HCT116 (cell line): Measurements from ENCODE around the gene C1QTNF4. TPM values are rescaled to one million over a fixed set of nuclear protein-coding genes. Genes with fewer than 3 reads are reported as not detected.
A peak's percentile ranks its signal among the peaks of the same experiment; 100 is the strongest.

Experiments used
- ATAC-seq: fragments of 200-7000 bp; cut with Tn5 transposase; 2 replicates; pipeline ENCODE4 v1.9.1; 2020; ENCODE audit warnings: mild to moderate bottlenecking, moderate library complexity
- BruUV-seq: library from RNA; stranded (reverse); fragments of 400-500 nt; replicated peaks from 2 replicates; lab custom pipeline; 2021; lab: Mats Ljungman, UMichigan
- CTCF ChIA-PET: fragments of 300-600 bp; sonication (Branson Sonifier 250); formaldehyde crosslinking; loops from one replicate; lab custom pipeline; 2021; ENCODE audit warnings: antibody characterized with exemption; lab: Charles Lee
- POLR2A ChIA-PET: fragments of 300-600, 350-600 bp; sonication (Branson Sonifier 250); formaldehyde crosslinking; loops from one replicate; lab custom pipeline; 2021; ENCODE audit warnings: antibody characterized with exemption; lab: Charles Lee
- RAD21 ChIA-PET, 2 experiments: fragments of 300-600 bp; sonication (Branson Sonifier 250); formaldehyde crosslinking; loops; one replicate each; lab custom pipeline; 2023; ENCODE audit warnings: low total read pairs in 2 of 2; ENCODE audit not compliant: uncharacterized antibody in 2 of 2, unreplicated experiment in 2 of 2, low non-redundant PET in 1 of 2; lab: Charles Lee
- DNase-seq: peaks from one replicate; pipeline ENCODE4 v3.0.0-alpha.2; 2010; ENCODE audit warnings: low read depth, low spot score
- H2AFZ ChIP-seq: fragments of 200-600 bp; shearing (Covaris generic), sonication (generic); 2 replicates; pipeline ENCODE4 v1.6.1; 2017; ENCODE audit warnings: low read depth, mixed run types, mixed read lengths, antibody characterized with exemption, low read length; ENCODE audit not compliant: poor library complexity, severe bottlenecking
- H3K27ac ChIP-seq: 2 replicates; pipeline ENCODE4 v1.5.1; 2012; ENCODE audit warnings: low read depth, low read length
- H3K27me3 ChIP-seq: fragments of 200-600 bp; sonication (generic); 2 replicates; pipeline ENCODE4 v1.6.1; 2016; ENCODE audit warnings: mixed run types, low read length, mixed read lengths; ENCODE audit not compliant: insufficient read depth
- H3K36me3 ChIP-seq, 2 experiments: fragments of 200-500 bp in 1 of 2; fragments of 200-600 bp in 1 of 2; sonication (Bioruptor generic) in 1 of 2; sonication (generic) in 1 of 2; 2 replicates each; pipeline versions ENCODE4 v1.5.1 to v1.6.1; 2014 to 2016; ENCODE audit warnings: low read length in 2 of 2, inconsistent platforms in 1 of 2, mixed read lengths in 1 of 2, mixed run types in 1 of 2; ENCODE audit not compliant: insufficient read depth in 2 of 2, control insufficient read depth in 1 of 2
- H3K4me1 ChIP-seq, 2 experiments: fragments of 200-600 bp in 1 of 2; sonication (generic) in 1 of 2; 2 replicates each; pipeline versions ENCODE4 v1.5.1 to v1.6.1; 2012 to 2017; ENCODE audit warnings: low read length in 2 of 2, inconsistent platforms in 1 of 2, mild to moderate bottlenecking in 1 of 2, mixed read lengths in 1 of 2, mixed run types in 1 of 2, moderate library complexity in 1 of 2; ENCODE audit not compliant: insufficient read depth in 2 of 2, control insufficient read depth in 1 of 2
- H3K4me2 ChIP-seq: fragments of 200-600 bp; sonication (generic); 2 replicates; pipeline ENCODE4 v1.6.1; 2017; ENCODE audit warnings: mixed run types, low read length, mixed read lengths
- H3K4me3 ChIP-seq, 2 experiments: fragments of 200-600 bp in 1 of 2; sonication (generic) in 1 of 2; replicated peaks in 1 of 2; 2 replicates each; pipeline ENCODE4 v1.5.1; 2011 to 2016; ENCODE audit warnings: low read length in 2 of 2, control low read depth in 1 of 2, low read depth in 1 of 2, mild to moderate bottlenecking in 1 of 2, mixed read lengths in 1 of 2, mixed run types in 1 of 2
- H3K79me2 ChIP-seq: fragments of 200-600 bp; sonication (generic); 2 replicates; pipeline ENCODE4 v1.6.1; 2017; ENCODE audit warnings: mild to moderate bottlenecking, mixed run types, low read length, moderate library complexity, mixed read lengths; ENCODE audit not compliant: insufficient read depth
- H3K9ac ChIP-seq: fragments of 200-600 bp; sonication (generic); 2 replicates; pipeline ENCODE4 v1.6.1; 2016; ENCODE audit warnings: low read length, mixed read lengths
- H3K9me2 ChIP-seq: fragments of 200-600 bp; sonication (generic), shearing (Covaris generic); 2 replicates; pipeline ENCODE4 v1.6.1; 2017; ENCODE audit warnings: mixed run types, mild to moderate bottlenecking, moderate library complexity; ENCODE audit not compliant: insufficient read depth
- H3K9me3 ChIP-seq, 2 experiments: fragments of 200-500 bp in 1 of 2; fragments of 200-600 bp in 1 of 2; sonication (Bioruptor generic) in 1 of 2; sonication (generic) in 1 of 2; 2 replicates each; pipeline ENCODE4 v1.6.1; 2014 to 2017; ENCODE audit warnings: low read length in 2 of 2, mixed read lengths in 2 of 2, inconsistent platforms in 1 of 2, low read depth in 1 of 2, mild to moderate bottlenecking in 1 of 2, mixed run types in 1 of 2, moderate library complexity in 1 of 2; ENCODE audit not compliant: control insufficient read depth in 1 of 2, insufficient read depth in 1 of 2
- H4K20me1 ChIP-seq: fragments of 200-600 bp; sonication (generic), shearing (Covaris generic); 2 replicates; pipeline ENCODE4 v1.6.1; 2017; ENCODE audit warnings: mixed run types, mild to moderate bottlenecking, moderate library complexity; ENCODE audit not compliant: insufficient read depth
- CBX3 ChIP-seq: IDR thresholded peaks from 2 replicates; pipeline ENCODE4 v1.6.1; 2012; ENCODE audit warnings: low read depth
- EZH2phosphoT487 ChIP-seq: fragments of 200-600 bp; IDR thresholded peaks from 2 replicates; pipeline ENCODE4 v1.6.1; 2018; ENCODE audit warnings: antibody characterized with exemption, borderline replicate concordance
- FOSL1 ChIP-seq: IDR thresholded peaks from 2 replicates; pipeline ENCODE4 v1.6.1; 2012; ENCODE audit warnings: low read depth
- POLR2A ChIP-seq: IDR thresholded peaks from 2 replicates; pipeline ENCODE4 v1.7.0; 2011; ENCODE audit warnings: borderline replicate concordance; ENCODE audit not compliant: insufficient read depth, insufficient read length; ENCODE audit errors: extremely low read depth
- RAD21 ChIP-seq: IDR thresholded peaks from 2 replicates; pipeline ENCODE4 v1.6.1; 2012; ENCODE audit warnings: low read depth, mild to moderate bottlenecking
- ZNF274 ChIP-seq: fragments of 200-500 bp; sonication (Bioruptor generic); IDR thresholded peaks from 2 replicates; pipeline ENCODE4 v1.6.1; 2014; ENCODE audit warnings: mild to moderate bottlenecking, low read depth, low read length, inconsistent platforms
- intact Hi-C: fragments of 100-400 bp; cut with micrococcal nuclease; formaldehyde crosslinking; loops from 2 replicates; pipeline ENCODE4 v1.10.0; 2022
- total RNA-seq: library from RNA; stranded (reverse); gene quantifications from one replicate; pipeline ENCODE4 v1.2.1, GENCODE V29; 2021; ENCODE audit not compliant: unreplicated experiment
- TF ChIP-seq, protein P1 (sequence below), 3 experiments: fragments of 200-600 bp in 1 of 3; sonication (generic) in 1 of 3; IDR thresholded peaks in 2 of 3; conservative IDR thresholded peaks in 1 of 3; 2 replicates each; pipeline ENCODE4 v1.5.1; 2012 to 2017; ENCODE audit warnings: low read depth in 2 of 3, low read length in 2 of 3, antibody characterized with exemption in 1 of 3, borderline replicate concordance in 1 of 3, control low read depth in 1 of 3, mild to moderate bottlenecking in 1 of 3, mixed read lengths in 1 of 3, mixed run types in 1 of 3, moderate library complexity in 1 of 3; ENCODE audit not compliant: insufficient read depth in 1 of 3

Gene C1QTNF4
- total RNA-seq, 1 experiment from 2014 or later = 0.34 TPM

DNA sequence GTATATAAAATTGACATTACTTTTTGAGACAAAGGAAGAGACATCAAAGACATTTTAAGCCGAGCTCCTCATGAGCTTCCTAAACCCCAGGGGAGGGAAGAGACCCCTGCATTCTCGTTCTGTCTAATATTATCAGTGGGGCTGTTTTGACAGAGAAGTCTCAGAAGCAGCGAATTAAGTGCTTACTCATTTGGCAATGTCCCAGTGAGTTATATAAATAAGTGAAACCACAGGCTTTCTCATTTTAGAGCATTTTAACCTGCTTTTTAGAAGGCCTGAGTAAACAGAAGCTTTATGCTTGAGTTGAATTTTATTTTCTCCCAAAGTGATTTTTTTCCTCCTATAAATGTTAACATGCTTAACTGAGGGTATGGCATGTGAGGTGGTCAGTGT, 23.2 kb upstream of the C1QTNF4 start (continued):
- TF ChIP-seq ZNF274 = no peak
- TF ChIP-seq CBX3 = no peak
- no peak for TF ChIP-seq POLR2A

DNA sequence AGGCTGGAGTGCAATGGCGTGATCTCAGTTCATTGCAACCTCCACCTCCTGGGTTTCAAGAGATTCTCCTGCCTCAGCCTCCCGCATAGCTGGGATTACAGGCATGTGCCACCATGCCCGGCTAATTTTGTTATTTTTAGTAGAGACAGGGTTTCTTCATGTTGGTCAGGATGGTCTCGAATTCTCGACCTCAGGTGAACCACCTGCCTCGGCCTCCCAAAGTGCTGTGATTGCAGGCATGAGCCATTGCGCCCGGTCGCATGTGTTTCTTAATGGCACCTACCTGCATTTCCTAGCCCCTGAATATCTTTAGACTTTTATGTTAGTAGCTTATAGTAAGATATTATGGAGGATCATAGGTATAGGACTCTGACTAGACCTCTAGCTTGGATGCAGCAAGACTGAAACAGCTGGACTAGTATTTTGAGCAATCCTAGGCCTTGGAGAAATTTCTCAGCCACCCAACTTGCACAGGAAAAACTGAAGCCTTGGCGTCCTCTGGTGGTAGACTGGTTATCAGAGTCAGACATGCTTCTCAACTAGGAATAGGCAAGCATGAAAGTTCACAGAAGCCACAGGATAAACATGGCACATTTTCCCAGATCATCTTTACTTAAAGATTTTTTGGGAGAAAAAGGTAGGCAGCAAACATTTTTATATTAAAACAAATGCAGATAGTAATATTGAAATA, 22.7 kb upstream of the C1QTNF4 start:
- Histone ChIP-seq H3K9me2 (no peaks in the 10 kb centered on the region), H3K27ac (no peak overlapping the region), H3K27me3 (no peaks in the 10 kb centered on the region), H3K79me2 (no peaks in the 10 kb centered on the region), H3K4me2 (no peak overlapping the region), H2AFZ (no peak overlapping the region), H3K4me1 (no peaks in the 10 kb centered on the region), H3K9me3 (no peaks in the 10 kb centered on the region), H3K4me3 (no peak overlapping the region), H4K20me1 (no peaks in the 10 kb centered on the region; the same call in 1 of the 2 replicates), H3K9ac (no peak overlapping the region), H3K36me3 (peaks cover 20 to 24% of the 10 kb centered on the region in 2 experiments)
- intact Hi-C loops = loop anchor here (5.0 to 10.0 kb wide), 2 partner anchors 152 to 245 kb away; no protein-coding TSS in a partner anchor
- CTCF ChIA-PET = interaction anchor here (1.1 kb wide), 1 partner anchor 243 kb away, joined by 5 read pairs; no protein-coding TSS in a partner anchor
- TF ChIP-seq, protein P1, sequence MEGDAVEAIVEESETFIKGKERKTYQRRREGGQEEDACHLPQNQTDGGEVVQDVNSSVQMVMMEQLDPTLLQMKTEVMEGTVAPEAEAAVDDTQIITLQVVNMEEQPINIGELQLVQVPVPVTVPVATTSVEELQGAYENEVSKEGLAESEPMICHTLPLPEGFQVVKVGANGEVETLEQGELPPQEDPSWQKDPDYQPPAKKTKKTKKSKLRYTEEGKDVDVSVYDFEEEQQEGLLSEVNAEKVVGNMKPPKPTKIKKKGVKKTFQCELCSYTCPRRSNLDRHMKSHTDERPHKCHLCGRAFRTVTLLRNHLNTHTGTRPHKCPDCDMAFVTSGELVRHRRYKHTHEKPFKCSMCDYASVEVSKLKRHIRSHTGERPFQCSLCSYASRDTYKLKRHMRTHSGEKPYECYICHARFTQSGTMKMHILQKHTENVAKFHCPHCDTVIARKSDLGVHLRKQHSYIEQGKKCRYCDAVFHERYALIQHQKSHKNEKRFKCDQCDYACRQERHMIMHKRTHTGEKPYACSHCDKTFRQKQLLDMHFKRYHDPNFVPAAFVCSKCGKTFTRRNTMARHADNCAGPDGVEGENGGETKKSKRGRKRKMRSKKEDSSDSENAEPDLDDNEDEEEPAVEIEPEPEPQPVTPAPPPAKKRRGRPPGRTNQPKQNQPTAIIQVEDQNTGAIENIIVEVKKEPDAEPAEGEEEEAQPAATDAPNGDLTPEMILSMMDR (IDR thresholded peaks at IDR 0.05 in 2 of 3, conservative IDR thresholded peaks at IDR 0.05 in 1 of 3; ENCODE audit: borderline replicate concordance in 1 of 3, insufficient read depth in 1 of 3, low read depth in 2 of 3, low read length in 2 of 3) = peak; percentile 61 to 69 (median 69); a peak in 5 of 6 replicates
- TF ChIP-seq FOSL1 (no peak), EZH2phosphoT487 (no peak), RAD21 (peak; percentile 78), ZNF274 (no peak)
- ATAC-seq (peak; percentile 75), DNase-seq (peak; percentile 21)
- POLR2A ChIA-PET = no interaction called here
- BruUV-seq = no TSS peak
- RAD21 ChIA-PET = interaction anchor here in 1 of 2 experiments (0.5 kb wide), 1 partner anchor 37 kb away, joined by 3 read pairs; no protein-coding TSS in a partner anchor
